WTC11 (cell line): Measurements from ENCODE around the gene PVALEF.

Source experiments
- CTCF ChIP-seq: fragments of 200-600 bp; IDR thresholded peaks from 2 replicates; pipeline ENCODE4 v1.8.0; 2022; ENCODE audit warnings: antibody characterized with exemption
- JUN ChIP-seq: sonication (generic); formaldehyde crosslinking; IDR thresholded peaks from 2 replicates; pipeline ENCODE4 v1.8.0; 2023; ENCODE audit warnings: mild to moderate bottlenecking, missing genetic modification reagents
- MAX ChIP-seq: sonication (generic); formaldehyde crosslinking; IDR thresholded peaks from 2 replicates; pipeline ENCODE4 v1.8.0; 2022; ENCODE audit warnings: mild to moderate bottlenecking, missing genetic modification reagents
- TCF7 ChIP-seq: sonication (generic); formaldehyde crosslinking; IDR thresholded peaks from 2 replicates; pipeline ENCODE4 v1.8.0; 2022; ENCODE audit warnings: mild to moderate bottlenecking, low read depth, missing genetic modification reagents, moderate library complexity
- ZMAT4 ChIP-seq: fragments of 250-450 bp; sonication (Bioruptor Pico); IDR thresholded peaks from 2 replicates; pipeline ENCODE4 v1.9.0; 2021; ENCODE audit warnings: mild to moderate bottlenecking

- no peak for TF ChIP-seq JUN (CRISPR knock-in tag)
- no peak for TF ChIP-seq ZMAT4 (CRISPR knock-in tag)
- TF ChIP-seq TCF7 = no peak
- TF ChIP-seq MAX (CRISPR knock-in tag) = no peak
- TF ChIP-seq CTCF = no peak
Observed at GRCh38 chr17:81118308-81119221, 46.7 kb upstream of the PVALEF start.
